SH-SY5Y (cell line): ENCODE results near the gene UBTF.

Experiments
- GATA2 ChIP-seq: IDR thresholded peaks from 2 replicates; pipeline ENCODE4 v1.6.1; 2011; ENCODE audit warnings: mild to moderate bottlenecking, low read depth, low read length
- GATA3 ChIP-seq: IDR thresholded peaks from 2 replicates; pipeline ENCODE4 v1.6.1; 2011; ENCODE audit warnings: low read depth, mild to moderate bottlenecking, low read length, moderate library complexity

- TF ChIP-seq GATA3 (no peak), GATA2 (no peak)
Measured at GRCh38 chr17:44191941-44192496, 27.5 kb downstream of the UBTF start.
